DOHH2 (cell line): ENCODE measurements around the gene CADPS.

ENCODE experiments used
- H3F3A ChIP-seq: fragments of 200-600 bp; sonication (generic), shearing (Covaris generic); 2 replicates; pipeline ENCODE4 v1.6.0; 2016; ENCODE audit warnings: antibody characterized with exemption, mild to moderate bottlenecking; ENCODE audit not compliant: control insufficient read depth, insufficient read depth
- H3K27ac ChIP-seq: fragments of 200-600 bp; sonication (generic); 2 replicates; pipeline ENCODE4 v1.5.1; 2014; ENCODE audit warnings: low read depth, mild to moderate bottlenecking, low read length, moderate library complexity
- H3K27me3 ChIP-seq: fragments of 200-600 bp; sonication (generic); 2 replicates; pipeline ENCODE4 v1.6.1; 2014; ENCODE audit warnings: mild to moderate bottlenecking, low read length, mixed read lengths; ENCODE audit not compliant: control insufficient read depth
- H3K36me3 ChIP-seq: fragments of 200-600 bp; sonication (generic); 2 replicates; pipeline ENCODE4 v1.6.1; 2014; ENCODE audit warnings: mild to moderate bottlenecking, low read length, moderate library complexity, mixed read lengths; ENCODE audit not compliant: control insufficient read depth
- H3K4me1 ChIP-seq: fragments of 200-600 bp; sonication (generic); 2 replicates; pipeline ENCODE4 v1.6.1; 2014; ENCODE audit warnings: mild to moderate bottlenecking, low read length, mixed read lengths; ENCODE audit not compliant: control insufficient read depth
- H3K4me2 ChIP-seq: fragments of 200-600 bp; sonication (generic); 2 replicates; pipeline ENCODE4 v1.6.0; 2014; ENCODE audit warnings: mild to moderate bottlenecking, low read length, moderate library complexity
- H3K4me3 ChIP-seq: fragments of 200-600 bp; sonication (generic); 2 replicates; pipeline ENCODE4 v1.5.1; 2014; ENCODE audit warnings: mild to moderate bottlenecking, low read length, mixed read lengths
- H3K79me2 ChIP-seq: fragments of 200-600 bp; sonication (generic); 2 replicates; pipeline ENCODE4 v1.6.1; 2014; ENCODE audit warnings: mild to moderate bottlenecking, low read length, mixed read lengths; ENCODE audit not compliant: control insufficient read depth
- H3K9me2 ChIP-seq: fragments of 200-600 bp; sonication (generic); replicated peaks from 2 replicates; pipeline ENCODE4 v1.6.1; 2014; ENCODE audit warnings: mild to moderate bottlenecking, low read length, mixed read lengths; ENCODE audit not compliant: control insufficient read depth
- H3K9me3 ChIP-seq: fragments of 200-600 bp; sonication (generic); 2 replicates; pipeline ENCODE4 v1.6.1; 2014; ENCODE audit warnings: antibody characterized with exemption, low read length, mixed read lengths; ENCODE audit not compliant: control insufficient read depth, insufficient read depth
- H4K20me1 ChIP-seq: fragments of 200-600 bp; sonication (generic); 2 replicates; pipeline ENCODE4 v1.6.0; 2014; ENCODE audit warnings: low read depth, mild to moderate bottlenecking, antibody characterized with exemption, low read length, moderate library complexity; ENCODE audit not compliant: control insufficient read depth, insufficient read depth
- EZH2phosphoT487 ChIP-seq: fragments of 200-600 bp; sonication (generic); IDR thresholded peaks from 2 replicates; pipeline ENCODE4 v1.6.1; 2017; ENCODE audit warnings: borderline replicate concordance, mild to moderate bottlenecking, antibody characterized with exemption, low read length, moderate library complexity, mixed read lengths
- TF ChIP-seq, protein P1 (sequence below): fragments of 200-600 bp; sonication (generic); IDR thresholded peaks from one replicate; pipeline ENCODE4 v1.5.1; 2014; ENCODE audit warnings: antibody characterized with exemption, mild to moderate bottlenecking, low read depth, low read length; ENCODE audit not compliant: poor library complexity, severe bottlenecking

Gene CADPS

DNA sequence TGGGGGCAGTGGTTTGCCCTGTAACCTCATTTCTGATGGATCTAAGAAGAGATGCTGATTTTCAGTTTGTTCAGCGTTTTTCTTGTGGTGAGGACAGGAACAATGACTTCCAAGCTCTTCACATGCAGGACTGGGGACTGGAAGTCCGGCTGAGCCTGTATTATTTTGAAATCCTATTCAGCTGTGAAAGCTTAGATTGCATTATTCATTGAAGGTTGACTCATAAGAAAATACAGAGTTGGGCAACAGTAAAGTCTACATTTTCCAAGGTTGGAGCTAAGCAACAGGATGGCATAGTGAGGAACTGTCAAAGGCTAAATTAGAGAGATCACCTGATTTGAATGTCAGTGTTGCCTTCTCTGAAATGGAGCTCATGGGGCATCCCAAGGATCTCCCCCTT is 270.9 kb downstream of the CADPS start:
- H3K9me3 ChIP-seq, result no peaks in the 10 kb centered on the region
- H3K9me2 ChIP-seq, result no peaks in the 10 kb centered on the region
- no peak overlapping the region for H3K27ac ChIP-seq
- H3K4me1 ChIP-seq, result no peaks in the 10 kb centered on the region
- no peak overlapping the region for H3K4me2 ChIP-seq
- no peak overlapping the region for H3K4me3 ChIP-seq
- no peaks in the 10 kb centered on the region for H3K36me3 ChIP-seq
- no peaks in the 10 kb centered on the region for H3F3A ChIP-seq
- no peaks in the 10 kb centered on the region for H3K79me2 ChIP-seq
- no peaks in the 10 kb centered on the region for H4K20me1 ChIP-seq
- H3K27me3 ChIP-seq, result no peaks in the 10 kb centered on the region
- TF ChIP-seq EZH2phosphoT487, result no peak
- TF ChIP-seq, protein P1, sequence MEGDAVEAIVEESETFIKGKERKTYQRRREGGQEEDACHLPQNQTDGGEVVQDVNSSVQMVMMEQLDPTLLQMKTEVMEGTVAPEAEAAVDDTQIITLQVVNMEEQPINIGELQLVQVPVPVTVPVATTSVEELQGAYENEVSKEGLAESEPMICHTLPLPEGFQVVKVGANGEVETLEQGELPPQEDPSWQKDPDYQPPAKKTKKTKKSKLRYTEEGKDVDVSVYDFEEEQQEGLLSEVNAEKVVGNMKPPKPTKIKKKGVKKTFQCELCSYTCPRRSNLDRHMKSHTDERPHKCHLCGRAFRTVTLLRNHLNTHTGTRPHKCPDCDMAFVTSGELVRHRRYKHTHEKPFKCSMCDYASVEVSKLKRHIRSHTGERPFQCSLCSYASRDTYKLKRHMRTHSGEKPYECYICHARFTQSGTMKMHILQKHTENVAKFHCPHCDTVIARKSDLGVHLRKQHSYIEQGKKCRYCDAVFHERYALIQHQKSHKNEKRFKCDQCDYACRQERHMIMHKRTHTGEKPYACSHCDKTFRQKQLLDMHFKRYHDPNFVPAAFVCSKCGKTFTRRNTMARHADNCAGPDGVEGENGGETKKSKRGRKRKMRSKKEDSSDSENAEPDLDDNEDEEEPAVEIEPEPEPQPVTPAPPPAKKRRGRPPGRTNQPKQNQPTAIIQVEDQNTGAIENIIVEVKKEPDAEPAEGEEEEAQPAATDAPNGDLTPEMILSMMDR, result no peak

DNA sequence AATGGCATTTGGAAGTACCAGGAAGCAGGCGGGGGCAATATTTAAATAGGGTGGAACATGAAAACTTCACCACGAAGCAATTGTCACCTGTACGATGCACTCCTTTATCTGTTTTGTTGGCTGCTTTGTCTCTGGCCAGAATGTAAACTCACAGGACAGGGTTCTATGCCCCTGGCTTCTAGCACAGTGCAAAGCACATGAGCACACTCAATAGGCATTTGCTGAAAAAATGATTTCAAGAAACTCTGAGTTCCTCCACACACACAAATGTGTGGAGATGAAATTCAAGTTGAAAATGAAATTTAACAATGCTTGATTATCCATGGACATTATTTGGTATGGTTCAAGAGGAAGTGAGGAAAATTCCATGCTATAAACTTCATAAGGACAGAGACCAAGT is 272.2 kb downstream of the CADPS start:
- H3K36me3 ChIP-seq, result no peaks in the 10 kb centered on the region
- H3K4me2 ChIP-seq, result no peak overlapping the region
- no peaks in the 10 kb centered on the region for H3F3A ChIP-seq
- H3K79me2 ChIP-seq, result no peaks in the 10 kb centered on the region
- no peak overlapping the region for H3K4me3 ChIP-seq
- no peaks in the 10 kb centered on the region for H3K27me3 ChIP-seq
- no peaks in the 10 kb centered on the region for H3K4me1 ChIP-seq
- no peak for TF ChIP-seq EZH2phosphoT487
- TF ChIP-seq, protein P1, result no peak
- H3K9me3 ChIP-seq, result no peaks in the 10 kb centered on the region
- H4K20me1 ChIP-seq, result no peaks in the 10 kb centered on the region
- H3K9me2 ChIP-seq, result no peaks in the 10 kb centered on the region
- no peak overlapping the region for H3K27ac ChIP-seq

DNA sequence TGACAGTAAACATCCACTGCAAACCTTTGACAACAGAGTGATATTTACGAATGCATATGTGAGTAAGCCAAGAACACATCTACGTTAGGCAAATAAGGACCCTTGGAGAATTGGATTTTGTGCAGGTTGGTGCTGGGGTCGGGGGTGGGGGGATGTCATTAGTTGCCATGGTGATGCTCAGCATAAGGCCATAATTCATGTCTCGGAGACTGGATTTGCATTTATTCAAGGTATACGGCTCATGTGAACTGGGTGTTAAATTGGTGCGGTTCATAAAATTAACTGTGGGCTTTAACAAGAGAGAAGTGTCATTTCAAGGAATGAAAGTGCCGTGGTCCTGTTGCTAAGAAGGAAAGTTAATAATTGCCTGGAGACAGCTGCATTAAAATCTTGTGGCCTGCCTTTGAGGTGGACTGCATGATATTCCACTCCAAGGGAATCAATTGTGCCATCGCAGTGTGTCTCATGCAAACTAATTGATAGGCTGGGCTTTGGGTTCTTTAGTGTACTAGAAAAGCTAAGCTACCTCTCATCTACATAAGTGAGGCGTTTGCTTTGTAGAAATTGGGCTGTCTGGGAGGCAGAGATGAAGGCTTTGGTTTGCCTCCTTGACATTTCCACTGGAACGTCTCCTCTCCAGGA is 273.0 kb downstream of the CADPS start:
- Histone ChIP-seq H3K36me3 (no peaks in the 10 kb centered on the region), H4K20me1 (no peaks in the 10 kb centered on the region), H3K79me2 (no peaks in the 10 kb centered on the region), H3K27me3 (no peaks in the 10 kb centered on the region), H3K9me2 (no peaks in the 10 kb centered on the region), H3K4me1 (no peaks in the 10 kb centered on the region), H3K9me3 (no peaks in the 10 kb centered on the region), H3F3A (no peaks in the 10 kb centered on the region), H3K27ac (no peak overlapping the region), H3K4me3 (no peak overlapping the region), H3K4me2 (no peak overlapping the region)
- no peak for TF ChIP-seq EZH2phosphoT487
- TF ChIP-seq, protein P1, result no peak
